ENCODE measurements around the gene AGAP2.

DNA sequence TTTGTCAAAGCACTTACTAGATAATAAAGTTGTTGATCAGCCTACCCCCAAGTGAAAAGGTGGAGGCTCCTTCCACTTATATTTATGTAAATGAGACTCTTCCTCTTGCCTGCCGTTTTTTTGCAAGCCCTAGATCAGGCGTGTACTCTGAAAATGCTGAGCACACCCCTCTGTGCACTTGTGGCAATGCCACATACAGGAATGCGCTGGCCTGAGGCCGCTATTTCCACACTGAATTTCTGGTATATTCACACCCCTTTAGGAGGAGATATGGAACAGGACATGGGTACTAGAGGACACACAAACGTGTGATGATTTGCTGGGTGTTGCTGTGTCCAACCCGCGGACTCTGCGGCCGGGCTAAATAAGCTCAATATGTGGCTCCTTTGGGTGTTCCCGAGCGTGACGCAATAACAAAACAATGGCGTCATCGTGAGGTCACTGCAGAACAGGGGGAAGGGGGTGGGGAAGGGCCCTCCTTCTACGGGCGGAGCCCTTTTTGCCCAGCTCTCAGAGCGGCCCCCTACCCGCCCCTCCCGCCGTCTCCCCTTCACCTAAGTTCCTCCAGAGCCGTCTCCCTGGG is 5.7 kb upstream of the AGAP2 start:
- TF ChIP-seq POLR2AphosphoS5 (IDR thresholded peaks at IDR 0.05; ENCODE audit: low read depth, low read length) (no peak), POLR2A (IDR thresholded peaks at IDR 0.05; ENCODE audit: low read depth, low read length) (no peak), TAF1 (IDR thresholded peaks at IDR 0.05; ENCODE audit: borderline replicate concordance, low read depth, low read length) (no peak)

Data from GM12892 (cell line).